Measurements from ENCODE around the gene CCDC32.

CCDC32 gene

GRCh38 chr15:40512440-40512839, 52.4 kb downstream of the CCDC32 start:
- no peak overlapping the region for H3K4me3 ChIP-seq (ENCODE audit: low read depth, low read length)
- H3K27ac ChIP-seq: no peak overlapping the region
- no peaks in the 10 kb centered on the region for H3K27me3 ChIP-seq (replicated peaks)
- in situ Hi-C loops (cut with HindIII; ENCODE audit: low pct_ligation_motif_present, low sequenced_read_pairs): no loop called here
- H3K36me3 ChIP-seq (replicated peaks): no peaks in the 10 kb centered on the region
- no peak for TF ChIP-seq CTCF (IDR thresholded peaks at IDR 0.05; ENCODE audit: low read depth, low read length, missing control alignments)
- no peak for DNase-seq

GRCh38 chr15:40511472-40512133, 53.2 kb downstream of the CCDC32 start:
- Histone ChIP-seq H3K36me3 (replicated peaks) (no peaks in the 10 kb centered on the region), H3K27ac (no peak overlapping the region), H3K4me3 (ENCODE audit: low read depth, low read length) (peak overlapping the region; percentile 56), H3K27me3 (replicated peaks) (no peaks in the 10 kb centered on the region)
- no peak for DNase-seq
- in situ Hi-C loops (cut with HindIII; ENCODE audit: low pct_ligation_motif_present, low sequenced_read_pairs): no loop called here
- no peak for TF ChIP-seq CTCF (IDR thresholded peaks at IDR 0.05; ENCODE audit: low read depth, low read length, missing control alignments)

GRCh38 chr15:40511093-40511471, 53.8 kb downstream of the CCDC32 start:
- no peak for DNase-seq
- Histone ChIP-seq H3K27ac (no peak overlapping the region), H3K4me3 (ENCODE audit: low read depth, low read length) (peak overlapping the region; percentile 56), H3K36me3 (replicated peaks) (no peaks in the 10 kb centered on the region), H3K27me3 (replicated peaks) (no peaks in the 10 kb centered on the region)
- TF ChIP-seq CTCF (IDR thresholded peaks at IDR 0.05; ENCODE audit: low read depth, low read length, missing control alignments): no peak
- in situ Hi-C loops (cut with HindIII; ENCODE audit: low pct_ligation_motif_present, low sequenced_read_pairs): no loop called here

GRCh38 chr15:40510201-40510600, 54.6 kb downstream of the CCDC32 start:
- H3K27me3 ChIP-seq (replicated peaks): no peaks in the 10 kb centered on the region
- no peaks in the 10 kb centered on the region for H3K36me3 ChIP-seq (replicated peaks)
- H3K27ac ChIP-seq: no peak overlapping the region
- no peak overlapping the region for H3K4me3 ChIP-seq (ENCODE audit: low read depth, low read length)
- no peak for DNase-seq
- in situ Hi-C loops (cut with HindIII; ENCODE audit: low pct_ligation_motif_present, low sequenced_read_pairs): no loop called here
- TF ChIP-seq CTCF (IDR thresholded peaks at IDR 0.05; ENCODE audit: low read depth, low read length, missing control alignments): no peak

GRCh38 chr15:40508216-40508615, 56.6 kb downstream of the CCDC32 start:
- no peak overlapping the region for H3K27ac ChIP-seq
- in situ Hi-C loops (cut with HindIII; ENCODE audit: low pct_ligation_motif_present, low sequenced_read_pairs): no loop called here
- H3K4me3 ChIP-seq (ENCODE audit: low read depth, low read length): no peak overlapping the region
- TF ChIP-seq CTCF (IDR thresholded peaks at IDR 0.05; ENCODE audit: low read depth, low read length, missing control alignments): no peak
- DNase-seq: no peak
- H3K36me3 ChIP-seq (replicated peaks): no peaks in the 10 kb centered on the region
- H3K27me3 ChIP-seq (replicated peaks): no peaks in the 10 kb centered on the region

GRCh38 chr15:40506964-40507571, 57.8 kb downstream of the CCDC32 start:
- peak; percentile 57 for DNase-seq
- Histone ChIP-seq H3K36me3 (replicated peaks) (no peaks in the 10 kb centered on the region), H3K4me3 (ENCODE audit: low read depth, low read length) (peak overlapping the region; percentile 24), H3K27ac (no peak overlapping the region), H3K27me3 (replicated peaks) (no peaks in the 10 kb centered on the region)
- peak; percentile 91 for TF ChIP-seq CTCF (IDR thresholded peaks at IDR 0.05; ENCODE audit: low read depth, low read length, missing control alignments)
- in situ Hi-C loops (cut with HindIII; ENCODE audit: low pct_ligation_motif_present, low sequenced_read_pairs): no loop called here

Measured in brain microvascular endothelial cell (primary cell).